OCI-LY7 (cell line): ENCODE data around the gene MUC21. TPM values are rescaled to one million over a fixed set of nuclear protein-coding genes. Genes with fewer than 3 reads are reported as not detected.

ENCODE experiments used
- BruUV-seq: library from RNA; stranded (reverse); fragments of 400-500 nt; replicated peaks from 2 replicates; lab custom pipeline; 2021; lab: Mats Ljungman, UMichigan
- CTCF ChIA-PET: fragments of 300-600 bp; sonication (Branson Sonifier 250); formaldehyde crosslinking; loops from one replicate; lab custom pipeline; 2022; ENCODE audit warnings: antibody characterized with exemption; ENCODE audit not compliant: unreplicated experiment; lab: Charles Lee
- POLR2A ChIA-PET: fragments of 300-600 bp; sonication (Branson Sonifier 250); formaldehyde crosslinking; loops from one replicate; lab custom pipeline; 2022; ENCODE audit warnings: antibody characterized with exemption; lab: Charles Lee
- DNase-seq: peaks from one replicate; pipeline ENCODE4 v3.0.0-alpha.2; 2015; ENCODE audit warnings: low spot score
- H2AFZ ChIP-seq: fragments of 200-600 bp; sonication (generic), shearing (Covaris generic); 2 replicates; pipeline ENCODE4 v1.6.1; 2014; ENCODE audit warnings: mild to moderate bottlenecking, antibody characterized with exemption, low read length, moderate library complexity
- H3K27ac ChIP-seq: fragments of 200-600 bp; sonication (generic); 2 replicates; pipeline ENCODE4 v1.5.1; 2014; ENCODE audit warnings: mixed run types, low read depth, mild to moderate bottlenecking, moderate library complexity, low read length, inconsistent platforms; ENCODE audit not compliant: poor library complexity, severe bottlenecking
- H3K36me3 ChIP-seq: fragments of 200-600 bp; sonication (generic); 2 replicates; pipeline ENCODE4 v1.6.1; 2014; ENCODE audit warnings: mild to moderate bottlenecking, antibody characterized with exemption, low read length, moderate library complexity, mixed read lengths; ENCODE audit not compliant: insufficient read depth
- H3K4me1 ChIP-seq: fragments of 200-600 bp; sonication (generic); 2 replicates; pipeline ENCODE4 v1.5.1; 2014; ENCODE audit warnings: mild to moderate bottlenecking, low read length; ENCODE audit not compliant: insufficient read depth, poor library complexity, severe bottlenecking
- H3K4me2 ChIP-seq: fragments of 200-600 bp; sonication (generic); 2 replicates; pipeline ENCODE4 v1.6.1; 2014; ENCODE audit warnings: mild to moderate bottlenecking, low read length
- H3K4me3 ChIP-seq: fragments of 200-600 bp; sonication (generic); 2 replicates; pipeline ENCODE4 v1.5.1; 2014; ENCODE audit warnings: mild to moderate bottlenecking, low read depth, low read length; ENCODE audit not compliant: poor library complexity, severe bottlenecking
- H3K79me2 ChIP-seq: fragments of 200-600 bp; sonication (generic); 2 replicates; pipeline ENCODE4 v1.6.1; 2016; ENCODE audit warnings: low read depth, mild to moderate bottlenecking, low read length, moderate library complexity, mixed read lengths; ENCODE audit not compliant: insufficient read depth
- H3K9me2 ChIP-seq: fragments of 200-600 bp; sonication (generic); 2 replicates; pipeline ENCODE4 v1.6.1; 2016; ENCODE audit warnings: mild to moderate bottlenecking, low read length, mixed read lengths; ENCODE audit not compliant: insufficient read depth
- H3K9me3 ChIP-seq: fragments of 200-600 bp; sonication (generic); 2 replicates; pipeline ENCODE4 v1.6.1; 2014; ENCODE audit warnings: mild to moderate bottlenecking, mixed run types, low read length, mixed read lengths
- H4K20me1 ChIP-seq: fragments of 200-600 bp; sonication (generic); 2 replicates; pipeline ENCODE4 v1.6.1; 2014; ENCODE audit warnings: mild to moderate bottlenecking, antibody characterized with exemption, low read length, moderate library complexity, mixed read lengths; ENCODE audit not compliant: insufficient read depth
- EZH2phosphoT487 ChIP-seq: fragments of 200-600 bp; sonication (generic); IDR thresholded peaks from 2 replicates; pipeline ENCODE4 v1.6.1; 2018; ENCODE audit warnings: low read depth, borderline replicate concordance, mild to moderate bottlenecking, mixed run types, antibody characterized with exemption, low read length, moderate library complexity, mixed read lengths
- intact Hi-C: fragments of 100-400 bp; cut with micrococcal nuclease; formaldehyde crosslinking; loops from one replicate; pipeline ENCODE4 v1.10.0; 2022; ENCODE audit not compliant: unreplicated experiment
- total RNA-seq, 2 experiments: library from RNA; depleted of rRNA in 1 of 2; stranded (reverse); fragments of >200 nt in 1 of 2; shearing (Covaris generic) in 1 of 2; gene quantifications; 2 replicates each; pipeline ENCODE4 v1.2.3, GENCODE V29; 2014 to 2022
- TF ChIP-seq, protein P1 (sequence below): fragments of 200-600 bp; sonication (generic); conservative IDR thresholded peaks from 2 replicates; pipeline ENCODE4 v1.5.1; 2014; ENCODE audit warnings: mild to moderate bottlenecking, antibody characterized with exemption, low read length, moderate library complexity, mixed read lengths

The MUC21 gene
- total RNA-seq, 2 experiments from 2014 or later, result not detected

DNA sequence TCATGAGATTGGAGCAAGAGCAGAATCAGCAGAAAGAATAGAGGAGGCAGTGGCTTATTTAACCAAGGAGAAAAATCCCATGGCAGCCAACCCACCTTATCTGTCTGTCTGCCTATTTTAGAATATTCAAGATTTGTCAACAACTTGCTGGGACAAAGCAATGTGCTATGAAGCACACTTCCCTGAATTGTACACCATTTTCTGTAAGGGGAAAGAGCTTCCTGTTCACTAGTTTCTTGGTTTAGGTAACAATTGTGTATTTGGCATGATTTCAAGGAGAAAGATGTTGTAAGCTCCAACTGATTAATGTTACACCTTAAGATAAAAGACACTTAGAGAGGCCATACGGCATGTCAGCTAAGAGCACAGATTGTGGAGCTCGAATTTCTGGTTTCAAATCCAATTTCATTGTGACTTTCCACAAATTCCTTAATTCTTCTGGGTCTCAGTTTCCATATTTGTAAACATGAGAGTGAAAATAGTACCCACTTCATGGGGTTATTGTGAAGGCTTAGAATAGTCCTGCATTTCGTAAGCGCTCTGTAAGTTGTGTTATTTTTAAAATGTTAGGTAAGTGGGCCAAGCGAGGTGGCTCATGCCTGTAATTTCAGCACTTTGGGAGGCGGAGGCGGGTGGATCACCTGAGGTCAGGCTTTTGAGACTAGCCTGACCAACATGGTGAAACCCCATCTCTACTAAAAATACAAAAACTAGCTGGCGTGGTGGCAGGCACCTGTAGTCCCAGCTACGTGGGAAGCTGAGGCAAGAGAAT, 21.9 kb downstream of the MUC21 start:
- no peak for TF ChIP-seq EZH2phosphoT487
- TF ChIP-seq, protein P1, sequence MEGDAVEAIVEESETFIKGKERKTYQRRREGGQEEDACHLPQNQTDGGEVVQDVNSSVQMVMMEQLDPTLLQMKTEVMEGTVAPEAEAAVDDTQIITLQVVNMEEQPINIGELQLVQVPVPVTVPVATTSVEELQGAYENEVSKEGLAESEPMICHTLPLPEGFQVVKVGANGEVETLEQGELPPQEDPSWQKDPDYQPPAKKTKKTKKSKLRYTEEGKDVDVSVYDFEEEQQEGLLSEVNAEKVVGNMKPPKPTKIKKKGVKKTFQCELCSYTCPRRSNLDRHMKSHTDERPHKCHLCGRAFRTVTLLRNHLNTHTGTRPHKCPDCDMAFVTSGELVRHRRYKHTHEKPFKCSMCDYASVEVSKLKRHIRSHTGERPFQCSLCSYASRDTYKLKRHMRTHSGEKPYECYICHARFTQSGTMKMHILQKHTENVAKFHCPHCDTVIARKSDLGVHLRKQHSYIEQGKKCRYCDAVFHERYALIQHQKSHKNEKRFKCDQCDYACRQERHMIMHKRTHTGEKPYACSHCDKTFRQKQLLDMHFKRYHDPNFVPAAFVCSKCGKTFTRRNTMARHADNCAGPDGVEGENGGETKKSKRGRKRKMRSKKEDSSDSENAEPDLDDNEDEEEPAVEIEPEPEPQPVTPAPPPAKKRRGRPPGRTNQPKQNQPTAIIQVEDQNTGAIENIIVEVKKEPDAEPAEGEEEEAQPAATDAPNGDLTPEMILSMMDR, result no peak
- Histone ChIP-seq H3K9me2 (no peaks in the 10 kb centered on the region), H3K27ac (no peak overlapping the region), H3K4me3 (no peak overlapping the region), H3K4me1 (no peaks in the 10 kb centered on the region), H3K4me2 (no peak overlapping the region), H2AFZ (no peak overlapping the region), H4K20me1 (no peaks in the 10 kb centered on the region), H3K36me3 (no peaks in the 10 kb centered on the region), H3K79me2 (no peaks in the 10 kb centered on the region), H3K9me3 (no peaks in the 10 kb centered on the region)
- ChIA-PET CTCF (no interaction called here), POLR2A (no interaction called here)
- intact Hi-C loops, result no loop called here
- no TSS peak for BruUV-seq
- no peak for DNase-seq

DNA sequence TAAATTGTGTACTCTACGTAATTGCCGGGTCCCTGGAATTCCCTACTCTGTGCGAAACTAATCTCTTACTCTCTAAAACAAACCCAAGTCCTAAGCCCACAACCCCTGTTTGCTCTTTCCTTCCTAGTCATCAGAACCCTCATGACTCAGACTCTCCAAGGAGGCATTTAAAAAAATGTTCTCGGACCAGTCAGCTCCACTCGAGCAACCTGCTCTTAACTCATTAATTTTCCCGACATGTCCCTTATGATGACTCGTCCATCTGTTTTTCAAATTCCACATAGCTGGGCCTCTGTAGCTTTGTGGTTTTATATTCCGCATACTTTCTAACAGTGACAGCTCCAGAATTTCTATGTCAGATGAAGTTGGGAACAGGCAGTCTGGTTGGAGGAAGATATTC, 24.2 kb downstream of the MUC21 start:
- Histone ChIP-seq H3K36me3 (no peaks in the 10 kb centered on the region), H4K20me1 (no peaks in the 10 kb centered on the region), H3K9me2 (no peaks in the 10 kb centered on the region), H3K9me3 (no peaks in the 10 kb centered on the region), H2AFZ (no peak overlapping the region), H3K4me1 (no peaks in the 10 kb centered on the region), H3K79me2 (no peaks in the 10 kb centered on the region), H3K4me3 (no peak overlapping the region), H3K4me2 (no peak overlapping the region), H3K27ac (no peak overlapping the region)
- no TSS peak for BruUV-seq
- intact Hi-C loops, result no loop called here
- ChIA-PET CTCF (no interaction called here), POLR2A (no interaction called here)
- no peak for TF ChIP-seq EZH2phosphoT487
- TF ChIP-seq, protein P1, result no peak
- no peak for DNase-seq

DNA sequence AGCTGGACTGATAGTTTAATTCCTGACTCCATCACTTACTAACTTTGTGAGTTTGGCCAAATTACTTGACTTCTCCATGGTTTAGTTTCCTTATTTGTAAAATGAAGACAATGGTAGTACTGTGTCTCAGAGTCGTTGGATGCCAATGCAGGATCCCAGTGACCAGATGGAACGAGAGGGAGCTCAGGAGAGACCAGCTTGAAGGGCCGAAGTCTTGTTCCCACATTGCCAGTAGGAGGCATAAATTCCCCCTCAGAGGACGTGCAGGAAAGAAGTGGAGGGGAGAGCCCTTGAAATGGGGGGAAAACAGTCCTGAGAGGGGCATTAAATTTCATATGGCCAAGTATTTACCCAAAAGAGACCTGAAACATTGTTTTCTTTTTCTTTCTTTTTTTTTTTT, 24.6 kb downstream of the MUC21 start:
- intact Hi-C loops, result no loop called here
- Histone ChIP-seq H4K20me1 (no peaks in the 10 kb centered on the region), H3K4me2 (no peak overlapping the region), H3K27ac (no peak overlapping the region), H3K4me3 (no peak overlapping the region), H3K9me3 (no peaks in the 10 kb centered on the region), H3K79me2 (no peaks in the 10 kb centered on the region), H3K9me2 (no peaks in the 10 kb centered on the region), H2AFZ (no peak overlapping the region), H3K36me3 (no peaks in the 10 kb centered on the region), H3K4me1 (no peaks in the 10 kb centered on the region)
- ChIA-PET POLR2A (interaction anchor here (0.7 kb wide), 2 partner anchors 23 to 635 kb away, joined by 3 to 4 read pairs; no protein-coding TSS in a partner anchor), CTCF (interaction anchor here (0.6 kb wide), 1 partner anchor 11 kb away, joined by 3 read pairs; no protein-coding TSS in a partner anchor)
- TF ChIP-seq, protein P1, result no peak
- no peak for TF ChIP-seq EZH2phosphoT487
- no peak for DNase-seq
- no TSS peak for BruUV-seq
